Measurements from ENCODE around the gene EVI5.

GRCh38 chr1:92577261-92577895 lies 207.5 kb downstream of the EVI5 start:
- TF ChIP-seq CTCF (IDR thresholded peaks at IDR 0.05) (no peak), POLR2A (IDR thresholded peaks at IDR 0.05) (no peak)

Measured in body of pancreas (tissue), 4 donors.